ENCODE data around the gene KIAA1217. TPM values are rescaled to one million over a fixed set of nuclear protein-coding genes. Genes with fewer than 3 reads are reported as not detected.

KIAA1217 gene
- total and polyA plus RNA-seq, 2 of the 8 experiments (the other 6 are each of a cell fraction or from before 2014, with no cell fraction given), result 4.5 to 15.6 TPM

GRCh38 chr10:24269476-24269875, 60.5 kb downstream of the KIAA1217 start:
- WGBS, 2 experiments (ENCODE audit: extremely low coverage in 1 of 2, insufficient coverage in 1 of 2, insufficient read length in 1 of 2, insufficient replicate concordance in 2 of 2, low coverage in 1 of 2, low lambda C conversion rate in 2 of 2, missing lambda C conversion rate in 1 of 2), result 100% methylated on average over 1 of the region's 1 CpG; no CpG with 5 or more reads in 1 of the 2 experiments
- FAIRE-seq (no peak), DNase-seq (ENCODE audit: low read depth in 1 of 2, low spot score in 2 of 2) (no peak)
- H4K5ac ChIP-seq (ENCODE audit: insufficient read length, low read depth, low read length), result no peak overlapping the region
- no peak overlapping the region for H2BK20ac ChIP-seq (ENCODE audit: low read length)
- no peaks in the 10 kb centered on the region for H3K9me3 ChIP-seq (ENCODE audit: insufficient read depth in 2 of 2, low read depth in 1 of 2, low read length in 1 of 2)
- no peak overlapping the region for H3K18ac ChIP-seq (ENCODE audit: extremely low read depth, low read length)
- no peak overlapping the region for H3K27ac ChIP-seq (ENCODE audit: low read depth, low read length)
- H3K36me3 ChIP-seq (ENCODE audit: control insufficient read depth in 2 of 4, insufficient read depth in 4 of 4, low read length in 3 of 4), result no peaks in the 10 kb centered on the region
- H2AFZ ChIP-seq (ENCODE audit: low read length), result no peak overlapping the region
- H4K20me1 ChIP-seq (replicated peaks in 1 of 2; ENCODE audit: control insufficient read depth in 1 of 2, insufficient read depth in 2 of 2, low read length in 2 of 2), result no peaks in the 10 kb centered on the region
- POLR2A ChIA-PET (ENCODE audit: partially characterized antibody), result no interaction called here
- H3K4me1 ChIP-seq (replicated peaks in 1 of 4; ENCODE audit: control insufficient read depth in 3 of 4, insufficient read depth in 4 of 4, low read length in 3 of 4), result no peaks in the 10 kb centered on the region
- H3K56ac ChIP-seq (replicated peaks; ENCODE audit: insufficient read length, low read depth, low read length), result no peak overlapping the region
- H3K4me3 ChIP-seq (ENCODE audit: extremely low read depth in 1 of 4, insufficient read depth in 2 of 4, low read depth in 3 of 4, low read length in 4 of 4), result no peak overlapping the region
- H2BK15ac ChIP-seq (ENCODE audit: low read length), result no peak overlapping the region
- no peak overlapping the region for H2AK5ac ChIP-seq (ENCODE audit: low read depth, low read length)
- H3K79me1 ChIP-seq (ENCODE audit: low read depth, low read length), result no peaks in the 10 kb centered on the region
- no peak overlapping the region for H3K23ac ChIP-seq (ENCODE audit: insufficient read length)
- H2BK5ac ChIP-seq (ENCODE audit: low read depth, low read length), result no peak overlapping the region
- H3K27me3 ChIP-seq (replicated peaks in 1 of 4; ENCODE audit: control insufficient read depth in 3 of 4, extremely low read depth in 1 of 4, insufficient read depth in 3 of 4, low read length in 3 of 4), result no peaks in the 10 kb centered on the region
- no peaks in the 10 kb centered on the region for H3K23me2 ChIP-seq (ENCODE audit: low read depth, low read length)
- TF ChIP-seq KDM5A (IDR thresholded peaks at IDR 0.05; ENCODE audit: low read length), result no peak
- TF ChIP-seq HDAC6 (IDR thresholded peaks at IDR 0.05; ENCODE audit: low read depth, low read length), result no peak
- no peak for TF ChIP-seq SIN3A (conservative IDR thresholded peaks at IDR 0.05 in 1 of 2, IDR thresholded peaks at IDR 0.05 in 1 of 2; ENCODE audit: low read depth in 1 of 2, low read length in 2 of 2)
- TF ChIP-seq POLR2AphosphoS5 (IDR thresholded peaks at IDR 0.05; ENCODE audit: low read depth, low read length), result no peak
- TF ChIP-seq JUN (IDR thresholded peaks at IDR 0.05; ENCODE audit: low read depth, low read length), result no peak
- no peak for TF ChIP-seq CREB1 (IDR thresholded peaks at IDR 0.05)
- no peak for TF ChIP-seq MAFK (IDR thresholded peaks at IDR 0.05; ENCODE audit: low read depth, low read length)
- no peak for TF ChIP-seq KDM4A (IDR thresholded peaks at IDR 0.05; ENCODE audit: low read depth, low read length, severe bottlenecking)
- no peak for TF ChIP-seq SIRT6 (IDR thresholded peaks at IDR 0.05; ENCODE audit: low read length)
- no peak for TF ChIP-seq NANOG (IDR thresholded peaks at IDR 0.05; ENCODE audit: insufficient read depth, low read depth, low read length, poor library complexity, severe bottlenecking)
- H4K91ac ChIP-seq (replicated peaks; ENCODE audit: insufficient read length, low read length), result no peak overlapping the region
- 0 out of 4 replicates have a peak, but pooled peaks cover 0 to 2% of the 10 kb centered on the region in 2 experiments for H3K79me2 ChIP-seq (ENCODE audit: control insufficient read depth in 1 of 2, insufficient read depth in 2 of 2, low read length in 2 of 2)
- no peak overlapping the region for H3K9ac ChIP-seq (replicated peaks in 1 of 4; ENCODE audit: extremely low read depth in 1 of 4, low read depth in 3 of 4, low read length in 3 of 4)
- H2BK12ac ChIP-seq (ENCODE audit: low read depth, low read length), result no peak overlapping the region
- no peak overlapping the region for H3K14ac ChIP-seq (ENCODE audit: insufficient read length)
- no peak overlapping the region for H3K4ac ChIP-seq (replicated peaks; ENCODE audit: insufficient read length, low read depth, low read length)
- H4K8ac ChIP-seq (ENCODE audit: extremely low read depth, insufficient read depth, low read length), result no peak overlapping the region
- H3K4me2 ChIP-seq (ENCODE audit: insufficient read depth in 1 of 2, low read depth in 2 of 2, low read length in 2 of 2), result no peak overlapping the region
- CTCF ChIA-PET (ENCODE audit: partially characterized antibody), result interaction anchor here (0.8 kb wide), 1 partner anchor 250 kb away, joined by 3 read pairs; no protein-coding TSS in a partner anchor
- H2BK120ac ChIP-seq (replicated peaks; ENCODE audit: low read depth, low read length), result no peak overlapping the region

Measured in H1 (cell line).